NB4 (cell line): ENCODE data around the gene KNTC1.

Experiments
- POLR2A ChIP-seq: IDR thresholded peaks from 2 replicates; pipeline ENCODE4 v1.6.1; 2011; ENCODE audit warnings: mild to moderate bottlenecking; ENCODE audit not compliant: insufficient read length; ENCODE audit errors: extremely low read depth
- TF ChIP-seq, protein P1 (sequence below): IDR thresholded peaks from one replicate; pipeline ENCODE4 v1.5.1; 2012; ENCODE audit warnings: low read depth, low read length

DNA sequence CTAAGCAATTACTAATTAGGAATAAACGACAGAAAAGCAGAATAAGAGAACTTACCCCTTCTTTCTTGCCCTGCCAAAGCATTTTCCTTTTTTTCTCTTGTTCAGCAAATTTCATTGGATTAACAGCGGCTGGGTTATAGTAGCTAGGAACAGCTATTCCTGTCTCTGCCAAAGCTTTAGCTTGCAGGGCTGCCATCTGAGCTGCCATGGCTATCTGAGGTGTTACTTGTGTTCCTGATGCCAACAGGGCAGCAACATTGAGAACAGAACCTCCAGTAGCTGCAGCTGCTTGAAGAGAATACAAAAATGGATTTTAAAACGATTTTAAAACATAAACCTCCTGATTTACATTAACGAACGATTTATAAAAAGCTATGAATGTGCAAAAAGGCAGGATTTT is 18.9 kb upstream of the KNTC1 start:
- TF ChIP-seq, protein P1, sequence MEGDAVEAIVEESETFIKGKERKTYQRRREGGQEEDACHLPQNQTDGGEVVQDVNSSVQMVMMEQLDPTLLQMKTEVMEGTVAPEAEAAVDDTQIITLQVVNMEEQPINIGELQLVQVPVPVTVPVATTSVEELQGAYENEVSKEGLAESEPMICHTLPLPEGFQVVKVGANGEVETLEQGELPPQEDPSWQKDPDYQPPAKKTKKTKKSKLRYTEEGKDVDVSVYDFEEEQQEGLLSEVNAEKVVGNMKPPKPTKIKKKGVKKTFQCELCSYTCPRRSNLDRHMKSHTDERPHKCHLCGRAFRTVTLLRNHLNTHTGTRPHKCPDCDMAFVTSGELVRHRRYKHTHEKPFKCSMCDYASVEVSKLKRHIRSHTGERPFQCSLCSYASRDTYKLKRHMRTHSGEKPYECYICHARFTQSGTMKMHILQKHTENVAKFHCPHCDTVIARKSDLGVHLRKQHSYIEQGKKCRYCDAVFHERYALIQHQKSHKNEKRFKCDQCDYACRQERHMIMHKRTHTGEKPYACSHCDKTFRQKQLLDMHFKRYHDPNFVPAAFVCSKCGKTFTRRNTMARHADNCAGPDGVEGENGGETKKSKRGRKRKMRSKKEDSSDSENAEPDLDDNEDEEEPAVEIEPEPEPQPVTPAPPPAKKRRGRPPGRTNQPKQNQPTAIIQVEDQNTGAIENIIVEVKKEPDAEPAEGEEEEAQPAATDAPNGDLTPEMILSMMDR, result no peak
- no peak for TF ChIP-seq POLR2A
